ENCODE measurements around the gene FBXO34.

Gene FBXO34

GRCh38 chr14:55383541-55384140, 112.4 kb downstream of the FBXO34 start:
- peak; percentile 94 for DNase-seq

GRCh38 chr14:55384536-55384935, 113.3 kb downstream of the FBXO34 start:
- no peak for DNase-seq

GRCh38 chr14:55386037-55386808, 115.0 kb downstream of the FBXO34 start:
- DNase-seq = peak; percentile 57

- DNase-seq = no peak
These were observed 115.9 kb downstream of the FBXO34 start for GRCh38 chr14:55387121-55387520.

- peak; percentile 60 for DNase-seq
These were observed 116.9 kb downstream of the FBXO34 start for GRCh38 chr14:55388160-55388559.

GRCh38 chr14:55389330-55389729, 118.1 kb downstream of the FBXO34 start:
- DNase-seq = no peak

- no peak for DNase-seq
These were observed 127.5 kb downstream of the FBXO34 start for GRCh38 chr14:55398679-55399078.

- DNase-seq = no peak
These were observed 128.0 kb downstream of the FBXO34 start for GRCh38 chr14:55399183-55399582.

- peak; percentile 25 for DNase-seq
These were observed 128.6 kb downstream of the FBXO34 start for GRCh38 chr14:55399852-55400251.

- no peak for DNase-seq
These were observed 130.5 kb downstream of the FBXO34 start for GRCh38 chr14:55401751-55402150.

Data from hematopoietic multipotent progenitor cell treated with erythropoietin and hydrocortisone succinate and interleukin-3 and kit ligand, for 6 days (in vitro differentiated cells).